ENCODE results near the gene REC114.

REC114 gene

DNA sequence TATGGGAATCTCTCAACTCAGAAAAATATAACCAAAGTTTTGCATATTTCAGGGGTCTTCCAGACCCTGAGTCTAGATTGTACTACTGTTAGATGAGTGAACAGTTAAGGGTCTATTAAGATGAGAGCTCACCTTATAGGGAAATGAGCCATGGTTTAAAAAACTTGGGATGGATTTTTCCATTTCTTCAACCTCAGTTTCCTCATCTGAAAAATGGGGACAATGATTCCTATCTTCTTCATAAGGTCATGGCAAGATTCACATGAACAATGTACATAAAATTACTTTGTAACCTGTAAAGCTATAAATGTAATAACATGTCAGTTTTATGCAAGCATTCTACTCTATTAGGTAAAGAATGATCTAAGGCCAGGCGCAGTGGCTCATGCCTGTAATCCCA lies 161.5 kb downstream of the REC114 start:
- Histone ChIP-seq H3K27me3 (ENCODE audit: control insufficient read depth, insufficient read depth, low read length) (no peaks in the 10 kb centered on the region), H3K79me2 (peaks cover 5% of the 10 kb centered on the region), H3K4me3 (ENCODE audit: low read depth, low read length) (no peak overlapping the region), H3K4me1 (peaks cover 9% of the 10 kb centered on the region), H3K27ac (no peak overlapping the region), H3K36me3 (ENCODE audit: control insufficient read depth, insufficient read depth, low read length) (no peaks in the 10 kb centered on the region), H3K9me3 (ENCODE audit: control insufficient read depth, low read length) (no peaks in the 10 kb centered on the region), H2AFZ (no peak overlapping the region), H3K9ac (no peak overlapping the region), H3K4me2 (ENCODE audit: low read length) (no peak overlapping the region)
- no peak for TF ChIP-seq CTCF (IDR thresholded peaks at IDR 0.05)

GRCh38 chr15:73605759-73606436 lies 162.9 kb downstream of the REC114 start:
- Histone ChIP-seq H3K36me3 (ENCODE audit: control insufficient read depth, insufficient read depth, low read length) (no peaks in the 10 kb centered on the region), H3K79me2 (peaks cover 10% of the 10 kb centered on the region), H3K4me1 (peaks cover 12% of the 10 kb centered on the region), H3K27ac (no peak overlapping the region), H2AFZ (no peak overlapping the region), H3K27me3 (ENCODE audit: control insufficient read depth, insufficient read depth, low read length) (no peaks in the 10 kb centered on the region), H3K9ac (no peak overlapping the region), H3K4me2 (ENCODE audit: low read length) (no peak overlapping the region), H3K4me3 (ENCODE audit: low read depth, low read length) (no peak overlapping the region), H3K9me3 (ENCODE audit: control insufficient read depth, low read length) (no peaks in the 10 kb centered on the region)
- TF ChIP-seq CTCF (IDR thresholded peaks at IDR 0.05), result no peak

DNA sequence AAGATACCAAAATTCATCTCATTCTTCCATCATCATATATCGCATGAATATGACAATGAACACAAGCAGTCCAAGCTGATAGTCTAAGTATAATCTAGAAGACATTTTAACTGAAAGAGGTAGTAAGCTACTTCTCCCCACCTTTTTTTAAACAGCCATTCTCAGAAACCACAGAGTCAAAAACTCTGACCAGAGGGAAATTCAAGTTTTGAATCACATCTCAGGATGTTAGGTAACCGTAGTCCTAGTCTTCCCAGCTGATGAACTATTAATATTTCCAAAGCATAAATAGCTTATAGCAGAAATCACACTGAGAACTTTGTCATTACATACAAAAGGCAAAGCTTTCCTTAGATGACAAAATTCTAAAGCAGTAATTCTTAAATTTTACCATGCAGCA lies 164.4 kb downstream of the REC114 start:
- Histone ChIP-seq H3K9ac (no peak overlapping the region), H3K36me3 (ENCODE audit: control insufficient read depth, insufficient read depth, low read length) (no peaks in the 10 kb centered on the region), H3K4me3 (ENCODE audit: low read depth, low read length) (no peak overlapping the region), H3K27me3 (ENCODE audit: control insufficient read depth, insufficient read depth, low read length) (no peaks in the 10 kb centered on the region), H3K79me2 (peaks cover 21% of the 10 kb centered on the region), H3K4me2 (ENCODE audit: low read length) (no peak overlapping the region), H3K9me3 (ENCODE audit: control insufficient read depth, low read length) (no peaks in the 10 kb centered on the region), H2AFZ (no peak overlapping the region), H3K4me1 (peaks cover 5% of the 10 kb centered on the region), H3K27ac (no peak overlapping the region)
- no peak for TF ChIP-seq CTCF (IDR thresholded peaks at IDR 0.05)

DNA sequence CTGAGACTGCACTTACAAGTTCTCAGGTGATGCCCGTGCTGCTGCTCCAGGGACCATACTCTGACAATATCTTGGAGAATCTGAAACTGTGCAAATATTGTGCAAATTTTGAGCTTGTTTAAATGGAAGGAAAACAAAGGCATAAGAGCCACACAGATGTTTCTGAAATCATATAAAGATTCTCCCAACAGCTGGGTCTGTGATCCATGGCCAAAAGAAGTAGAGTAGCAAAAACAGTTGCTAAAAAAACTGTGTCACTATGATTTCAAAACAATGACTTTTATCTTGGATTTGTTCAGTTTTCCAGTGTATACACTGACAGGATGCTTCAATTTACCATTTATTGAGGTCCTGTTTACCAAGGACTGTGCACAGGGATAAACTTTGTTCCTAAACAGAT lies 164.9 kb downstream of the REC114 start:
- Histone ChIP-seq H2AFZ (no peak overlapping the region), H3K9ac (no peak overlapping the region), H3K27ac (no peak overlapping the region), H3K4me3 (ENCODE audit: low read depth, low read length) (no peak overlapping the region), H3K4me2 (ENCODE audit: low read length) (no peak overlapping the region), H3K27me3 (ENCODE audit: control insufficient read depth, insufficient read depth, low read length) (no peaks in the 10 kb centered on the region), H3K79me2 (peaks cover 26% of the 10 kb centered on the region), H3K36me3 (ENCODE audit: control insufficient read depth, insufficient read depth, low read length) (no peaks in the 10 kb centered on the region), H3K4me1 (peaks cover 5% of the 10 kb centered on the region), H3K9me3 (ENCODE audit: control insufficient read depth, low read length) (no peaks in the 10 kb centered on the region)
- no peak for TF ChIP-seq CTCF (IDR thresholded peaks at IDR 0.05)

DNA sequence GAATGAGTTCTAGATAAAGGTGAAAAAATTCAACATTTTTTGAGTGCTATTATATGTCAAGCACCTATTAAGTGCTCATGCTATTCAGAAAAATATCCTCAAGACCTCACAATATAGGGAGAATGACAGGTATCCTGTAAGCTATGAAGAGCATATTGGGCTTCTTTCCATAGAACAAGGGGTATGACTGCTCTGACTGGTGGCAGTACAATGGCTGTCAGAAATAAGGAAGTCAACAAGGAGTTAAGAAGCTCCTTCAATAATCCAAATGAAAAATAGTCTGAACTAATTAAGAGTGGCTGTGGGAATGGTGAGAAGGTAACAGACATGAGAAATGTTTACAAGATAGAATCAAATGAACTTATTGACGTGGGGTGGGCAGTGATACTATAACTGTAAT lies 165.5 kb downstream of the REC114 start:
- H3K4me1 ChIP-seq, result peaks cover 5% of the 10 kb centered on the region

More for the DNA sequence above, 165.5 kb downstream of the REC114 start:
- peaks cover 27% of the 10 kb centered on the region for H3K79me2 ChIP-seq
- H3K9me3 ChIP-seq (ENCODE audit: control insufficient read depth, low read length), result no peaks in the 10 kb centered on the region
- no peak overlapping the region for H2AFZ ChIP-seq
- no peaks in the 10 kb centered on the region for H3K27me3 ChIP-seq (ENCODE audit: control insufficient read depth, insufficient read depth, low read length)
- TF ChIP-seq CTCF (IDR thresholded peaks at IDR 0.05), result no peak
- no peaks in the 10 kb centered on the region for H3K36me3 ChIP-seq (ENCODE audit: control insufficient read depth, insufficient read depth, low read length)
- no peak overlapping the region for H3K27ac ChIP-seq
- no peak overlapping the region for H3K4me2 ChIP-seq (ENCODE audit: low read length)
- no peak overlapping the region for H3K9ac ChIP-seq
- no peak overlapping the region for H3K4me3 ChIP-seq (ENCODE audit: low read depth, low read length)

Data from parathyroid adenoma (tissue), 2 donors.